LNCAP (cell line): ENCODE results near the gene CLCN4.

Experiments used
- CTCF ChIP-seq: fragments of 450-650 bp; IDR thresholded peaks from 2 replicates; pipeline ENCODE4 v1.5.1; 2017; ENCODE audit warnings: mild to moderate bottlenecking

Gene CLCN4

GRCh38 chrX:10146346-10146745, 10.4 kb upstream of the CLCN4 start:
- TF ChIP-seq CTCF: no peak

- TF ChIP-seq CTCF: no peak
Observed at GRCh38 chrX:10152086-10152485, 4.7 kb upstream of the CLCN4 start.

- TF ChIP-seq CTCF: no peak
Observed at GRCh38 chrX:10155137-10155536, 1.6 kb upstream of the CLCN4 start.

DNA sequence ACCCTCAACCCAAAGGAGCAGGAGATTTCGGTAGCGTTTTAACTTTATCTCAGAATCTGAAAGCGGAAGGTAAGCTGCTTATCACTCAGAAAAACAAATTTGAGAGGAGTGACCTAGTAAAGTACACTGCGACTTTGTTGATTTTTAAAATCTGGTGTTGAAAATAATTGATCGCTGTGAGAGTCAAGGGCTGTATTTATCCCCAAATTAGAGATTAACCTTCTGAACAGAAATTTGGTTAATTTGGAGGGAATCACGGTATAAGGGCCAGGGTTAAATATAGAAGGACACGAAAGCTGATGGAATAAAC, 212 bp downstream of the CLCN4 start:
- no peak for TF ChIP-seq CTCF

DNA sequence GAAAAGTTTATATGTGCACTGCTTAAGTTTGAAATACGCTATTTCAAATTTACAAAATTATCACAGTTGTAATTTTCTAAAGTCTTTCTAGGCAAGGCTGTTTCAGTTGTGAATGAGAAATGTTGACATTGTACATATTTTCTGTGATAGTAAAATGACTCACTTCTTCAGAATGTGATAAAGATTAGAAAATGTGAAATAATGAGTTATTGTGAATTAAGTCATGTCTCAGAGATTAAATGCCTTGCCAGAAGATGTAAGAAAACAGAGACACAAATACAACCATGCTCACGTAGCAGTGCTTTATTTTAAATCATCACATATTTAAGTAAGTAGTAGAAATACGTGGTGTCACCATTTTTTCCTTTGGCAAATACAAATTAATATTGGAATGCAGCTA, 768 bp downstream of the CLCN4 start:
- no peak for TF ChIP-seq CTCF

DNA sequence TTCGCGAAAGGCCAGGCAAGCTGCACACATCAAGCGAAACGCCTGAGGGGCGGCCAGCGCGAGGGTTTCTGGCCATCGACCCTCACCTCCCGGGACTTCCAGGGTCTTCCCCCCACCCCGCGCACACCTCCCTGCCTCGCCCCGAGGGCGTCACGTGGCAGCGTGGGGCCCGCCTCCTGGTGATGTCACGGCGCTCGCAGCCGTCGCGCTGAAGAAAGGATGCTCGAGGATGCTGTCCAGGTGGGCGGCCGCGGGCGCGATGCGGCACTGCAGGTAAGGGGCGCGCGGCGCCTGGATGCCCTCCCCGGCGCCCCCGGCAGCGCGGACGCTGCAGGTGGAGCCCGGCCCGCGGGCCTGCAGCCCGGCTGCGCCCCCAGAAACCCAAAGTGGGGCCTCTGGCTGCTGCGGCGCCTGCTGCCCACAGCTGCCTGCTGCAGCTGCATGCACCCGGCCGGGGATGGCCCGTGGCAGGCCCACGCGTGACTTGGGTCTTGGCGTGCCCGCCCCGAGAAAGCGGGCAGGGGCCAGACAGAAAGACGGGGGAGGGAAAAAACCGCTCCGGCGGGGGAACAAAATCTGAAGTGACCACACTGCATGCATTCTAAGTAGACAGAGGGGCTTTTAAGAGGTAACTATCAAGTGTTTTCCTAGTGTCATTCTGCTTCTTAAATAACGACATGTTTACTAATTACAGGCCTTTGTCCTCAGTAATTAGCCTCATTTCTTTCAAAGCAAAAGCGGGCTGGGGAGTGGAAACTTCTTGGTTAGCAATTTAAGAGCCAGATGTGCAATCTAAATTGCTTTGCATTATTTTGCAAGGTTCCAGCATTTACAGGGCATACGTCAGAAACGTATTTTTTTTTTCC, 1.7 kb downstream of the CLCN4 start:
- TF ChIP-seq CTCF: no peak

GRCh38 chrX:10159145-10159468, 2.3 kb downstream of the CLCN4 start:
- TF ChIP-seq CTCF: no peak

- no peak for TF ChIP-seq CTCF
Observed at GRCh38 chrX:10160211-10160610, 3.4 kb downstream of the CLCN4 start.
